Testis (tissue), 5 donors: Measurements from ENCODE around the gene PLAAT5. TPM values are rescaled to one million over a fixed set of nuclear protein-coding genes. Genes with fewer than 3 reads are reported as not detected.

Experiments used
- DNase-seq: peaks from one replicate; pipeline ENCODE4 v3.0.0-alpha.2; 2019
- H3K27ac ChIP-seq, 2 donors: fragments of 200-600 bp; sonication (generic); one replicate each; pipeline ENCODE4 v1.5.1; 2019
- H3K27me3 ChIP-seq: fragments of 200-600 bp; sonication (generic); one replicate; pipeline ENCODE4 v1.5.1; 2019
- H3K36me3 ChIP-seq: fragments of 200-600 bp; sonication (generic); one replicate; pipeline ENCODE4 v1.5.1; 2017; ENCODE audit warnings: low read depth; ENCODE audit errors: missing control alignments
- H3K4me1 ChIP-seq: fragments of 200-600 bp; sonication (generic); one replicate; pipeline ENCODE4 v1.5.1; 2019
- H3K4me3 ChIP-seq, 2 donors: fragments of 200-600 bp; sonication (generic); one replicate each; pipeline ENCODE4 v1.5.1; 2017 to 2019
- H3K9me3 ChIP-seq: fragments of 200-600 bp; sonication (generic); one replicate; pipeline ENCODE4 v1.5.1; 2017
- CTCF ChIP-seq, 3 experiments: fragments of 450-650 bp in 2 of 3; fragments of 200-600 bp in 1 of 3; sonication (generic) in 1 of 3; IDR thresholded peaks; one replicate each; pipeline ENCODE4 v1.5.1; 2016 to 2019; ENCODE audit warnings: antibody characterized with exemption in 3 of 3, mild to moderate bottlenecking in 2 of 3, moderate library complexity in 1 of 3
- POLR2A ChIP-seq: fragments of 450-650 bp; IDR thresholded peaks from one replicate; pipeline ENCODE4 v1.6.1; 2017; ENCODE audit warnings: antibody characterized with exemption, mild to moderate bottlenecking, moderate library complexity
- WGBS, 2 donors: methylation state at CpG; one replicate each; pipeline ENCODE4 v1.1.5; 2018; 5-methylcytosine and 5-hydroxymethylcytosine counted together
- intact Hi-C: fragments of 100-400 bp; cut with DNase I; formaldehyde crosslinking; loops from one replicate; pipeline ENCODE4 v1.15.1; 2023; ENCODE audit warnings: low total_unique reads
- long read RNA-seq, 2 donors: transcript quantifications; one replicate each; lab custom pipeline, GENCODE V29; 2026
- polyA plus RNA-seq: library from polyadenylated mRNA; stranded (reverse); fragments of 350-450 nt; fragmentation: Illumina TruSeq; extraction: RNeasy Lipid Tissue Mini Kit (QIAGEN cat#74804); gene quantifications from one replicate; pipeline ENCODE4 v1.2.3, GENCODE V29; 2014; ENCODE audit warnings: low read depth, low replicate concordance; ENCODE audit not compliant: insufficient read depth
- total RNA-seq, 2 donors: library from RNA; depleted of rRNA; stranded (reverse); fragments of >200 nt; gene quantifications; one replicate each; pipeline ENCODE4 v1.2.3, GENCODE V29; 2016

Gene PLAAT5
- total RNA-seq (10 to 100 TPM; 60.6 to 92.8 TPM), polyA plus RNA-seq (148 TPM)
- long read RNA-seq, donor 1, partial matches to known transcripts = 12 of 13 reads
- long read RNA-seq, donor 1, other reads (novel, unspliced or antisense) = 0 of 13 reads
- long read RNA-seq, donor 2, partial matches to known transcripts = 10 of 11 reads
- long read RNA-seq, donor 2, other reads (novel, unspliced or antisense) = 0 of 11 reads

DNA sequence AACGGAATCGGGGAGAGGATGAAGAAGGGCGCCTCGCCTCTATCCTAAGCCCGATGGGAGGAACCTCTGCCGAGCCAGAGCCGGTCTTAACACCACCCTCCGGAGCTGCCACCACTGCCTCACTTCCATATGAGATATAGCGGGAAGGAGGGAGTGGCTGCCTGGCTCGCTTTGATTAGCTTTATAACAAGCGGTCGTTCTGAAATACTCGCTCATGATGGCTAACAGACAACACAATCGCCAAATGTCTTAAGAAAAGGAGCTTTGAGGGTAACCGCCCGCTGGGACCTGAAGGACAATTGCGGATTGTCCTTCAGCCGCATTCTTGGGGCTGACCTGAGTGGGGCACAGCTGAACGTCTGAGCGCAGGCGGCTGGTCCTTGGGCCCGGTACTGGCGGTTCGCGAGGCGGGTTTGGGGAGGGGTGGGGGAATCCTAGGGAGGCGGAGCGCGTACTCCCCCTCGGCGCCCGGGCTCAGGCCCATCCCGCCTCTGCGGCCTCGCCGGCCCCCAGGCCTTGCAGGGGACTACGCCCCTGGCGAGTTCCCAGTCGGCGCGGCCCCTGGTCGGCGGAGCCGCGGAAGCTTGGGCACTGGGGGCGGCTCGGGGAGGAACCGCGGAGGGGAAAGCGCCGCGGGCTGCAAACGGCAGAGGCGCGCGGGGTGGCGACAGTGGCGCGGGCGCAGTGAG lies at the start of gene PLAAT5:
Gene PLAAT5, minus strand, starts transcription at position 617 of the 689 bp plus-strand sequence. Its CDS starts 133 bp downstream, at position 484.
- peaks cover 27% of the 10 kb centered on the region for H3K4me1 ChIP-seq
- peak within 1 kb of the TSS; percentile 56 to 93 for H3K27ac ChIP-seq
- no peaks in the 10 kb centered on the region for H3K27me3 ChIP-seq
- 2 to 9% methylated on average over 23 to 58 of the region's 60 CpGs for WGBS, 2 donors
- peak; percentile 71 for DNase-seq
- peak within 1 kb of the TSS; percentile 48 to 71 for H3K4me3 ChIP-seq
- H3K9me3 ChIP-seq = no peaks in the 10 kb centered on the region
- H3K36me3 ChIP-seq = no peaks in the 10 kb centered on the region
- TF ChIP-seq POLR2A = no peak
- no peak for TF ChIP-seq CTCF (IDR thresholded peaks at IDR 0.05)
- intact Hi-C loops = no loop called here

- peaks cover 22% of the 10 kb centered on the region for H3K4me1 ChIP-seq
- peak; percentile 75 for DNase-seq
- H3K4me3 ChIP-seq = peak overlapping the region; percentile 34 to 40
- no peaks in the 10 kb centered on the region for H3K27me3 ChIP-seq
- WGBS, 2 donors = 42 to 49% methylated on average over 8 of the region's 8 CpGs
- H3K9me3 ChIP-seq = no peaks in the 10 kb centered on the region
- TF ChIP-seq CTCF (IDR thresholded peaks at IDR 0.05) (no peak), POLR2A (no peak)
- H3K36me3 ChIP-seq = no peaks in the 10 kb centered on the region
- peak overlapping the region; percentile 63 to 75 for H3K27ac ChIP-seq
- intact Hi-C loops = no loop called here
Observed at GRCh38 chr11:63537293-63538101, 46.5 kb upstream of the PLAAT5 start.

DNA sequence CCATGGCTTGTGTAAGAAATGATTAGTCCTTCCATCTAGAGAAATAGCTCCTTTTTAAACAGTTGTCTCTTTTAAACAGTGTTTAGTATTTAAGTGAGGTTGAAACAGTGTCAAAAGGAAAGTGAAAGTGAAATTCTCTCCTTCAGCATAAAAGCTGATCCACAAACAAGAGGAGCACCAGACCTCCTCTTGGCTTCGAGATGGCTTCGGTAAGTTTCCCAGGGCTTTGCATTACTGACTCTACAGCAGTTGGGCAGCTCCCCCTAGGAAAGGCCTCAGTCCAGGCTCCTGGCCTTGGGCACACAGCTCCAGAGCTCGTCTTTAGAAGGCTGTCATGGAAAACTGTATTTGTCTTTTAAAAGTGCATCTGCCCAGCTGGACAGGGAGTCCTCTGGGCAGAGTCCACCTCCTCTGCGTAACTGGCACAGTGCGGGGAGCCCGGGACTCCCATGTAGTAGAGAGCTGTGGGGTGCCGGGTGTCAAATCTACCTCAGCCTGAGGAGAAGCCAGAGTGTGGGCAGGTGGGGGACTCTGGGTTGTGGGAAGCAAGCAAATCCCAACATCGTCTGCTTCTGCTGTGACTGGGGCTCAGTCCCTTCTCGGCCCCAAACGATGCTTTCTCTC lies 45.8 kb upstream of the PLAAT5 start, which contains the start of gene PLAAT4:
Gene PLAAT4, plus strand, starts transcription at position 140 of the 624 bp plus-strand sequence. Its CDS starts 61 bp downstream, at position 201.
- peak; percentile 61 for DNase-seq
- no peaks in the 10 kb centered on the region for H3K27me3 ChIP-seq
- H3K9me3 ChIP-seq = no peaks in the 10 kb centered on the region
- TF ChIP-seq CTCF (IDR thresholded peaks at IDR 0.05) (no peak), POLR2A (no peak)
- 38% methylated on average over 6 to 10 of the region's 10 CpGs for WGBS, 2 donors
- H3K4me3 ChIP-seq = peak within 1 kb of the TSS; percentile 34 to 40
- no peaks in the 10 kb centered on the region for H3K36me3 ChIP-seq
- intact Hi-C loops = no loop called here
- peak within 1 kb of the TSS; percentile 63 to 75 for H3K27ac ChIP-seq
- H3K4me1 ChIP-seq = peaks cover 22% of the 10 kb centered on the region

DNA sequence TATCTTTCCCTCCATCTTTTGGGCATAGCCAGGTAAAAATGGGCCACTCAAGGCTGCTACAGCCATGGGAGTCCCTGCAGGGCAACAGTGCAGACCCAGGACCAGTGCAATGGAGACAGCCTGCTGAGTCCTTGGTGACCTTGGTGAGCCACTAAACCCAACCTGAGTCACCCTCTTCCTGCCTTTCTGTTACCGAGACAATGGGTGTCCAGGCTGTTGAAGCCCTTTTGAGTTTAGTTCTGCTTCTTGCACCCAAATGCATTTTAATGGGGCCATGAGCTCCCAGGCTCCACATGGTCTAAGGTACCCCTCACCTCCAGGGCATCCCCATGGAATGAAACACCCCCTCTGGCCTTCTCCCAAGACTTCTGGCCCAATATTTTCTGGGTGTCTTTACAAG lies 44.8 kb upstream of the PLAAT5 start:
- Histone ChIP-seq H3K27ac (peak overlapping the region in 1 of 2 donors; percentile 63), H3K36me3 (no peaks in the 10 kb centered on the region), H3K4me1 (peaks cover 22% of the 10 kb centered on the region), H3K9me3 (no peaks in the 10 kb centered on the region), H3K4me3 (no peak overlapping the region), H3K27me3 (no peaks in the 10 kb centered on the region)
- intact Hi-C loops = no loop called here
- TF ChIP-seq CTCF (IDR thresholded peaks at IDR 0.05) (no peak), POLR2A (no peak)
- DNase-seq = no peak
- 67 to 79% methylated on average over 1 of the region's 1 CpG for WGBS, 2 donors
